HG02642 (cell line): ENCODE results near the gene KCND3.
A peak's percentile ranks its signal among the peaks of the same experiment; 100 is the strongest.

Experiments
- ATAC-seq: cut with Tn5 transposase; IDR thresholded peaks from one replicate; pipeline ENCODE4 v1.9.1; 2021; ENCODE audit warnings: mild to moderate bottlenecking; ENCODE audit not compliant: unreplicated experiment, poor library complexity

Gene KCND3

GRCh38 chr1:111792249-111792648, 197.2 kb downstream of the KCND3 start:
- no peak for ATAC-seq

DNA sequence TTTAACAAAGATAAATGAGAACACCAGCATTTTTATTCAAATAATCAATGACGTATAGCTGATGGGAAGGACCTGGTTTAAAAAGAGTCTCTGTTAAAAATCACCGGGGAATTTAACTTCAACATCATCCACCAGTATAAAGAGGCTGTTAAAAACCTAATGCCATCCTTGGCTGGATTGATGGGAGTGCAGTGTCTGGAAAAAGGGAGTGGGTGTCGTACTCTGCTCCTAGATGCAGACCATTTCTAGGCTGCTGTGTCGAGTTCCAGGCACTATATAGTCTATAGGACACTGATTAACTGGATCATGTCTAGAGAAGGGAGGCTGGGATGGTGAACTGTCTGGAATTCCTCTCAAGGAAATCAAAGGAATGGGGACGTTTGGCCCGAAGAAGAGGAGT, 197.7 kb downstream of the KCND3 start:
- ATAC-seq = no peak

DNA sequence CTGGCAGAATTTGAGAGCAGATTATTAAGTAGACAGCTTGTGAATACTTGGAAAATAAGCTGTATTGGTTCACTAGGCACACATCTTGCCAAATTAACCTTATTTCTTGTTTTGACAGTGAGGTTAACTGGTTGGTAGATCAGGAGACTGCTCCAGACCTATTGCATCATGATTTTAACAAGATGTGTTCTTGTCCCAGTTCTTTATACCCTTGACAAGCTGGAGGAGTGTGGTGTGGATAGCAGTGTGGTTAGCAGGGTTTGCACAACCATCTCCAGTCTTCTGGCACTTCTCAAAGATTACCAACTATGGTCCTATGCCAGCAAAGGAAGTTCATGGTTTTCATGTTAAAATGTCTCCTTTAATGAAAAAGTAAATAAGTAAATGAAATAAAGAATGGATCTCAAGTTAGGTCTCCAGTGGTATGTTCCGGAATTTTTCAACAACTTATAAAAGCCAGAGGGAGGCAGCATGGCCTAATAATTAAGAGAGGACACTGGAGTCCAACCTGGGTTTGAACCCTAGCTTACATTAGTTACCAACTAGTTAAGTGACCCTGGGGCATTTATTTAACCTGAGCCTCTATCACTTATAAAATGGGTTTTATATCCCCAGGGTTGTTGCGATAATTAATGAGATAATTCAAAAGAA, 199.7 kb downstream of the KCND3 start:
- ATAC-seq = no peak

- no peak for ATAC-seq
These were observed 200.3 kb downstream of the KCND3 start for GRCh38 chr1:111789142-111789541.

GRCh38 chr1:111786669-111787207, 202.7 kb downstream of the KCND3 start:
- no peak for ATAC-seq

GRCh38 chr1:111784273-111784901, 205.1 kb downstream of the KCND3 start:
- no peak for ATAC-seq

- no peak for ATAC-seq
These were observed 209.9 kb downstream of the KCND3 start for GRCh38 chr1:111779546-111779945.

DNA sequence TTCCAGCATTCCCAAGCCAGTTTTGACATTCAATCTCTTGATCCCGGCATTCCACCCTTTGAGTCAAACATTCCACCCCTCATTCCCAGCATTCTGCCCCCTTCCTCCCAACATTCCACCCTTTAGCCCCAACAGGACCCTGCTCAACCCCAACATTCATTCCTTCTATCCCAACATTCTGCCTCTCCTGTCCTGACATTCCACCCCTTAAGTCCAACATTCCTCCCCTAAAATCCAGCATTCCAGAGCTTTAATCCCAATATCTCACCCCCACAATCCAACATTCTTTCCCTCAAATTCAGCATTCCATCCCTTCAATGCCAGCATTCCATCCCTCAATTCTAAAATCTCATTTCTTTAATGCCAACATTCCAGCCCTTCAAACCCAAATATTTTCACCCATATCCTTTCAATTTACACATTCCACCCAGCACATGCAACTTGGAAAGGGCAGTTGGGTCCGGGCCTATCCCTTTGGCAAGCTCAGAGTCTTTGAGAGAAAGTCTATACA, 210.9 kb downstream of the KCND3 start:
- ATAC-seq = no peak

DNA sequence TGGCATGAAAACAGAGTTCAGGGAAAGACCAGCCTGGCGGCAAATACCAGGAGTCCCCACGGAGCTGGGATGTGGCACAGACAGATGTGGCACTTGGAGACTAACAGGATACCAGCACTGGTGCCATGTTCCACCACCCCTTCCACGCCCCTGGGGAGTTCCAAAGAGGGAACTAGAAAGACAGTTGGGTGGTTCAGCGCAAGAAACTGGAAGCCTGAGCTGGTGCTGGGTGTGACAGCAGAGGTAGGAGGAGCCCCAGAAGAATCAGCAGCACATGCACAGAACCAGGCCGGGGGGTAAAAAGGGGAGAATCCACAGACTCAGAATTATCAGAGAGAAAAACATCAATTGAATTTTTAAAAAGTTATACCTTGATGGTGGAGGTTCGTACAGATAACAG, 211.4 kb downstream of the KCND3 start:
- no peak for ATAC-seq

GRCh38 chr1:111777301-111777700, 212.2 kb downstream of the KCND3 start:
- ATAC-seq = no peak

DNA sequence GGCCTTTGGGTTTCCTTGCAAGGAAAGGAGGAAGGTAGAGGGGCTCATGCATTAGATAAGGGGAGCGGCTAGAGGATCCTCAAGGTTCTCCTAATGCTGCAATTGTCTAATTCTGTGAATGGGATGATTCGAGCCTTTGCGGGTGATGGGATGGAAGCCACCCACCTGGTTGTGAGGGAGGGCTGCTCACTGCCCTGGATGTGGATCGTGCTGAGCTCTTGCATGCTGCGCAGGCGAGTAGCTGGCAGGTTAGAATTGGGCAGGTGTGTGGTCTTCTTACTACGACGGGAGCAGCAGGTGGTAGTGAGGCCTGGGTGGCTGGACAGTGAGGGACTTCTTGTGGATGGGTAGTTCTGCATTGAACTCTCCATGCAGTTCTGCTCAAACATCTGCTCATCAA, 212.6 kb downstream of the KCND3 start:
- ATAC-seq = no peak

DNA sequence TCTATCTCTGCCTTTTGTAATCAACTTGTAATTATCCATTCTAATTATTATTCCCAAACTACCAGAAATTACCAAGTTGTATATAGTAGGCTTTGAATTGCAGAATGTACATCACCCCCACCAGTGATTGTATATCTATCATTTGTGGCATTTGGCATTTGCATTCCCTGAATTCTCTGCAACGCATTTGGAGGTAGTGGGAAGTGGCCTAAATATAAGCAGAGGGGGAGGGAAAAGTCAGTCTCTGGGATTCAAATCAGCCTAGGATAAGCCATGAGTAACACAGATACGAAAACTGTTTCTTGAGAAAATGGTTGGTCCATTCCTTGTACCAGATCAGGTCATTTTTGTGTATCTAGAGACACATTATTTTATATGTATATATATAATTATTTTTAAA, 213.1 kb downstream of the KCND3 start:
- ATAC-seq = no peak

DNA sequence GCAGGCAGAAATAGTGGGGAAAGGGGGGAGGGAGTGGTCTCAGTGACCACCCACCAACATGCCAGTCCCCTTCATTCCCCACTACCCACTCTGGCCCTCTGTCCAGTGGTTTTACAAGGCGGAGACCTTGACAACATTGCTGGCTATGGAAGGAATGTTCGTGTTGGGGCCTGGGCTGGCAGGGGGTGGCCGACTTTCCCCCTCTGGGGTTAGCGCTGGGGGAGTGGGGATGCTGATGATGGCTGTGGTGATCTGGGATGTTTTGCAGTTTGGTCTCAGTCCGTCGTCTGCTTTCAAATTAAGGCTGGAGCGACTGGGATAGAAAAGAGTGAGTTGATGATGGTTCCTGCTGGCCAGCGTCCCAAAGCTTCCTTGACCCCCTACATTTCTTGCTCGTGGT, 213.5 kb downstream of the KCND3 start:
- ATAC-seq = no peak

DNA sequence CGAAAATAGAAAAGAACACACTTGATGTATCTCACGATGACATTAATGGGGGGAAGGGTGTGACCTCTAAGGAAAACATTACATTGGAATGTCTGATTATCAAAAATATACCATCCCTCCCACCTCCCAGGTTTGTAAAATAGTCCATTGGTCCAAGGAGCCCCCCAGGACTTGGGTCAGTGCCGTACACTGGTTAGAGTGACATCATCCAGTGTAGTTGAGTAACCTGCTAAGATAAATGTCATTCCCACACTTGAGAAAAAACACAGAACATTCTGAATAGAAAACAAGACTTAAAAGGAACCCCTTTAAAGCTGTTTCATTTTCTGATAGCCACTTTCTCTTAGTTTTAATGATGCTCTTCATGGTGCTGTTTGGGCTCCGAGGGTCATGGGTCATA, 218.6 kb downstream of the KCND3 start:
- no peak for ATAC-seq

GRCh38 chr1:111769517-111770146, 219.8 kb downstream of the KCND3 start:
- ATAC-seq = no peak

- ATAC-seq = no peak
These were observed 220.8 kb downstream of the KCND3 start for GRCh38 chr1:111768625-111769024.

DNA sequence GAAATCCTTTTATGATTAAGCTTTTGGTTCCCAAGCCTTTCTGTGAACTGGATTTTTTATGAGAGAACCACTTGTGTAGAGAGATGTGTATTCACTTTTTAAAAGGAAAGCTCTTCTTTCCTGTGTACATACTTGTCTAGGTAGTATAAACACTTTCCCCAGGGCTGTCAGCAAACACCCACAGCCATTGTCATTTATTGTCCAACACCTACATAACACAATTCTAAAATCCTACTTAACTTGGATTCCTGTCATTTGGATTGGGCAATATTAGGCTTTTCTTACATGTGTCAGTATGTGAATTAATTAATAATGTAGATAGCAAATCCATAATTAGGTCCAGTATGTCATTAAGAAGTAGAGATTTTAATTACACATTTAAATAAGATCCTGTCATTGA, 221.4 kb downstream of the KCND3 start:
- ATAC-seq = no peak

DNA sequence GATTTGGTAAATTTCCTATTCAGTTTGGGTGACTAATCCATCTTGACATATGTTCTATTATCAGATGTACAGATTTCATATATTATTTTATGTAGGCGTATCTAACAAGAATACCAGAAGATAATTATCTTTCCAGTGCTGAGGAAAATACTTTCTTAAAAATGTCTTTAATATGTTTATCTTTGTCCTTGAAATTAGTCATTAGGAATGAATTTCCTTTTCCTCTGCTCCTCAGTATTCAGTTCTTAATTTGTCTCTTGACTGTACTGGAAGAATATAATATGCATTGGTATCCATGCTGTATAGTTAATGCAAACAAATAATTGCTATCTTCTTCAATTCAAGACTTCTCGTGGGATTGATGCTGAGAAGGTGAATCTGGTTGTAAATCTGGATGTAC, 227.1 kb downstream of the KCND3 start:
- ATAC-seq = no peak

GRCh38 chr1:111761717-111762116, 227.8 kb downstream of the KCND3 start:
- ATAC-seq = no peak

- ATAC-seq = no peak
These were observed 231.1 kb downstream of the KCND3 start for GRCh38 chr1:111758373-111758772.

DNA sequence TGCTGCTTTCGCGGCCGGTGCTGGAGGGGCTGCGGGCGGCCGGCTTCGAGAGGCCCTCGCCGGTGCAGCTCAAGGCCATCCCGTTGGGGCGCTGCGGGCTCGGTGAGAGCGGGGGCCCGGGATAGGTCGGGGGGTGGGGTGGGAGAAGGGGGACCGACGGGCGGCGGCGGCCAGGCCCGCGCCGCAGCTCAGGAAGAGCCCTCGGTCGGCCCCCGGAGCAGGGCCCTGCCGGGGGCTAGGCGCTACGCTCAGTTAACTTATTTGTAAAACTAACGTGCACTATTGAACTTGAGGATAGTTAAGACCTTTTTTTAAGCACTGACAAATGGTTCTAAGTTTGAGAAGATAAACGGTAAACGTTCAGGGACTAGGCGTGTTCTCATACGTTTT, 233.3 kb downstream of the KCND3 start:
- ATAC-seq = peak; percentile 20
